Measurements from ENCODE around the gene ABCA13.

Gene ABCA13

DNA sequence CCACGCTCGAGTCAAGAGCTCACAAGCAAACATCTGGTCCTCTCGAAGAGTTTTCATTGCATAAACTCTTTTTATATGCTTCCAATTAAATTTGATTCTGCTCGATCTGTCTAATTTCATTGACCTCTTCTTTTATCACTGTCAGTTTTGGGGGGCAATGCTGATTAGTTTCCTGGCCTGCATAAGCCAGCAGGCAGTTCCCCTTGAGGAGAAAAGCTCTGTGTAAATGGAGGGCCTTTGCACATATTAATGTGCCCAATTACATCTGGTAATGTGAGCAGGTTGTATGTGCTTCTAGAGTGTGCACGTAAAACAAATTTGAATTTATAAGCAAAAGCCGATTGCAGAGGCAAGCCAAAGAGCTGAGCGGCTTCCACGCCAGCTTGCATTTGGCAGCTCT, 210.3 kb downstream of the ABCA13 start:
- DNase-seq (ENCODE audit: low spot score): no peak

DNA sequence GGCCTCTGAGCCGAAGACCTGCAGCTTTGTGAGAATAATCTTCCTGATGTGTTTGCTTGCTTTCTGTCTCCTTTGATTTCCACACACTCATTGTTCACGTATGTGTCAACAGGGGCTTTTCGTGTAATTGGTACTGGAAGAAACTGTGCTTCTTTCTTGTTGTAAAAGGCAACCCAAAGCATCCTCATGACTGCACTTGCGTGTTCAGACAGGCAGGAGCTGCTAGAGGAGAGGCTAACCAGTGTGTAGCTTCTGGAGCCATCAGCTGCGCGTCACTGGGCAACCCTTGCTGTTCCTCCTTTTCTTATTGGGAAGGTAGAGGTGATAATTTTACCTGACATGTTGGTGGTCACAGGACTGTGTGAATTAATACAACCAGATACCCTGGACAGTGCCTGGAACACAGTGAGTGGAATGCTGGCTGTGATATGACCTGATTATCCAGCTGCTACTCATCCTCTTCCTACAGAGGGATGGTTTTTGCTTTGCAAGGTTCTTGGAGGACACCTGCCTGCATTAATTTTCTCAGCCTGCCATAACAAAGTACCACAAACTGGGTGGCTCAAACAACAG, 213.0 kb downstream of the ABCA13 start:
- no peak for DNase-seq (ENCODE audit: low spot score)

DNA sequence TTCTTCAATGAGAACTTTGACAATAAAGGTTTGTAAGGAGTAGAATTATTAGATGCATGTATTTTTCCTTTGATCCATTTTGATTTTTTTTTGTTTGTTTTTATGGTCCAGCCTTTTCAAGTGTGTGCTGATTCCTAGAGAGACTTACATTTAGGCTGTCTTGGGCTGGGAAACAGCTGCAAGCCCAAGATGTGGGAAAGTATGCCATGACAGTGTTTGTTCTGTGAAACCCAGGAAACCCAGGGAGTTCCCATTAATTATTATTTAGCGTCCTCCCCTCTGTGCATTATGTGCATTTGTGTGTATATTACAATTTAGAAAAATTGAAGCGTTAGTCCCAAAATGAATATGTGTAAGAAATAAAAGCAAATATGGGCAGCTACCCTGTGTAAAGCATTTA, 216.7 kb downstream of the ABCA13 start:
- no peak for DNase-seq (ENCODE audit: low spot score)

- DNase-seq (ENCODE audit: low spot score): no peak
Observed at GRCh38 chr7:48388911-48389310, 217.7 kb downstream of the ABCA13 start.

- DNase-seq (ENCODE audit: low spot score): no peak
Observed at GRCh38 chr7:48389977-48390376, 218.7 kb downstream of the ABCA13 start.

DNA sequence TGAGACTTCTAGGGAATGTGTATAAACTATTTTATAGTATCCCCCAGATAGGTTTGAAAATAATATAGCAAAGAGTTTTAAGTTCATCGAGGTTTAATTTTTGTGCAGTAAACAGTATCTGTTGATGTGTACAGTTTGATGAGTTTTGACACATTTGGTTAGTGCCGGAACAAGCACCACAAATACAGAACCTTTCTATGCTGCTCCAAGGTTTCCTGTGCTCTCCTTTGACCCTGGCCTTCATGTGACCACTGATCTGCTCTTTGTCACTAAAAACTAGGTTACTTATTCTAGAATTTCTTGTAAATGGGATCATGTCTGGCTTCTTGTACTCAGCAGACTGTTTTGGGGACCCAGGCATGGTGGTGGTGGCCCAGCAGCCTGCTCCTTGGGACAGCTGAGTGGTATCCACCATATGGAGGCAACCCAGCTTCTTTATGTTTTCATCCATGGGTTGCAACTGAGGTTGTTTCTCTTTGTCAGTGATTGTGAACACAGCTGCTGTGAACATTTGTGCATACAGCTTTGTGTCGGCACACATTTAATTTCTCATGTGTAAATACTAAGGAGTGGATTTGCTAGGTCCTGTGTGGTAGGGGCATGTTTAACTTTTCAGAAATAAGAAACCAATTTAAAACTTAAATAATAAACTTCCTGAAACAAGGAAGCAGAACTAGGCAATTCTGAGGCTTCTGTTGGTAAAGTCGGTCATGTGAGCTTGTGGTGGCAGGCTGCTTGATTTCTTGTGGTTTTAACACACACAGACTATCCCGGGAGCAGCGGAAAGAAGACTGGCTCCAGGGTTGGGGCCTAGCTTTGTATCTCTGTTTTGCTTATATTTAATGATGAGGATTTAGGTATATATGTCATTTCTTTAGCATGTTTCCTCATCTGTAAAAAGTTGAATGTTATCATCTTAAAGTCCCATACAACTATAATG, 219.4 kb downstream of the ABCA13 start:
- DNase-seq (ENCODE audit: low spot score): no peak

- no peak for DNase-seq (ENCODE audit: low spot score)
Observed at GRCh38 chr7:48398191-48398590, 226.9 kb downstream of the ABCA13 start.

DNA sequence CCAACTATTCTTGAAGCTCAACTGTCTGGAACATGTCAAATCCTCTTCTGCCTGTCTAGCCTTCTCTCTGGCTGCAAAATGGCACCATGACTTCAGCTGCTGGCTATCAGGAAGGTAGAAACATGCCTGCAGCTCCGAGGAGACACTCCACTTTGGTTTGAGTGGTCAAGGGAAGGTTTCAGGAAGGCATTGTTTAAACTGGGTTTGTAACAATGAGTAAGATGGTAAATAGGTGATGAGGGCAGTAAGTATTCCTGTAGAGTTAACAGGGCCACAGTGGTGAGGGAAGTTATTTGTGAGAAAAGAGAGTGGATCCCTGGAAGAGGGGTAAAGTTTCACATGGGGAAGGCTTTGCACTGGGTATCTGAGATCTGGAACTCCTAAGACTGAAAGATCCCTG, 231.5 kb downstream of the ABCA13 start:
- no peak for DNase-seq (ENCODE audit: low spot score)

DNA sequence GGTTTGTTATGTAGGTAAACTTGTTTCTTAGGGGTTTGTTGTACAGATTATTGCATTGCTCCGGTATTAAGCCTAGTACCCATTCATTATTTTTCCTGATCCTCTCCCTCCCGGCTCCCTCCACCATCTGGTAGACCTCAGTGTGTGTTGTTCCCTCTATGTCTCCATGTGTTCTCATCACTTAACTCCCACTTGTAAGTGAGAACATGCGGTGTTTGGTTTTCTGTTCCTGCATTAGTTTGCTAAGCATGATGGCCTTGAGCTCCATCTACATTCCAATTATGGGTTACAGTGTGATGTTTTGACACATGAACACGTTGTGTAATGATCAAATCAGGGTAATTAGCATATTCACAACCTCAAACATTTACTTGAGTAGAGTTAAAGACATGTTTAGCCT, 237.5 kb downstream of the ABCA13 start:
- DNase-seq (ENCODE audit: low spot score): no peak

DNA sequence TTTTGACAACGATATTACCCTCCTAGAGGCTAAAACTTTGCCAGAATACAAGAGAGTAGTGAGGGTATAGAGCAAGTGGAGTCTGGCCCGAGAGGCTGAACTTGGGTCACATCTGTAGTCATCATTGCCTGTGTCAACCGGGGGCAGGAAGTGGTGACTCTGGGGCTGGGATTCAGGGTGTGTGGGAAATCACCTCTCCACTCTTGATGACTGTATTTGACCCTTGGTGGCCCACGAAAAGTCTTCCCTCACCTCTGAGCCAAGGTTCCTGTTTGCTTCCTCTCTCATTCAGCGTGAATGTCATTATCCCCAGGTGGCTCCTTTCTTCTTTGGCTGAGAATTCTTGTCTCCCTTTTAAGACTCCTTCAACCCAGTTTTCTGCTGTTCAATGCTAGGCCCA, 240.4 kb downstream of the ABCA13 start:
- DNase-seq (ENCODE audit: low spot score): no peak

DNA sequence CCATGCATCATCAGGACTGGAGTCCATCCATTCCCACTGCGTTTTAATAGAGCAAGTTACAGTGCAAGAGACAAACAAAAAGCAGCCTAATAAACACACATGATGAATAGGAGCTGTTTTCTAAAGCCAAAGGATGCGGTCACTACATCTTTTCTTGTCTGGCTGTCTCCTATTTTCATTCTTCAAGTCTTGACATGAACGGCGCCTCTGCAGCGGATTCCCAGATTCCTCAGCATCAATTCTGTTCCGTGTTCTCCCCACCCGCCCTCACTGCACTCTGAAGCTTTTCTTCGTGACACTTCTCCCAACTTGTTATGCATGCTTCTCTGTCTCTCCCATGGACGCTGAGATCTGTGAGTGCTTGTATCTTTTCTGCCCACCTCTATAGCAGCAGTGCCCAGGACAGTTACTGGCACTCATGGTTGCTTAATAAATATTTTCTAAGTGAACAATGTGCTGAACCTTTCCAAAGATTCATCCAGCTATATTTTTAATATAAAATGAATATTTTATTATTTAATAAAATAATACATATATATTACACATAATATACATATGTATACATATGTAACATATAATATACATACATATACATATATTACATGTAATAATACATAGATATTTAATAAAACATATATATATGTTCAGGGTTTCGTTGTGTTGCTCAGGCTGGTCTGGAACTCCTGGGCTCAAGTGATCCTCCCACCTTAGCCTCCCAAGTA, 242.9 kb downstream of the ABCA13 start:
- DNase-seq (ENCODE audit: low spot score): no peak

DNA sequence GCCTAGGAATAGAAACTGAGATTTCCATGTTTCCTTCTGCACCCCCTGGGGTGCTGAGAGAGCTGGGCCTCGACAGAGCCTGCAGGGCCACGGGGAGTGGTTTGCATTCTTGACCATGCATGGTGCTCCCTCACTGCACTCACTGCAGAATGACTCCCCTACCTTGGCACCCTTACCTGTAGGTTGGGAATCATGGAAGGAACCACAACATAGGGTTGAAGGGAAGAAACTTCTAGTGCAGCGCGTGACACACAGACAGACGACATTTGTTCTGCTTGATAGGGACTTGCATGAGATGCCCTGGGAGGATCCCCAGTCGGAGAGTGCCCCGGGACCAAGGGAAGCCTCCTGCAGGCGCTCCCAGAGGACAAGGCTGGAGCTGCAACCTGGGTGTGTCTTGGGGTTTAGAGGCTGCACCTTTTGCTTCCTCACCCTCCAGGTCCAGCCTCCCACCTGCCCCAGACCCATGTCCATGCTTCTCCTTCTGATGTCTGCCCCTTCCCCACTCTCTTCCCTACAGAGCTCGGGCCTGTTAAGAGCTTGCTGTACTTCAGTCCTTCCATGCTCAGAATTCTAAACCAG, 245.2 kb downstream of the ABCA13 start:
- DNase-seq (ENCODE audit: low spot score): no peak

DNA sequence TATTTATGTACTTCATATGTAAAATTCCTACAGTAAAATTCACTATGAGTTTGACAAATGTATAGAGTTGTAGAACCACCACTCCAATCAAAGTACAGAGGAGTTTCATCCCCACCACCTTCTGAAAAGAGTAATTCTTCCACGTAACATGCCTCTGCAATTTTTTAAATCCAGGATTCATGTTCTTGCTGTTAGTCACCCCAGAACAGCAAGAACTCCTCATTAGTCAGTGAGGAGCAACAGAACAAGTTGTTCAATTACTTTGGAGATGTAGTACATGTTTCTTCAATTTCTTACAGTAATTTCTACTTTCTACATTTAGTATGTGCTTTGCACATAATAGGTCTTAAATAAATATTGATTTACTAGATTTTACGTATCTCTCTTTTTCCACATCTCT, 248.1 kb downstream of the ABCA13 start:
- DNase-seq (ENCODE audit: low spot score): no peak

- no peak for DNase-seq (ENCODE audit: low spot score)
Observed at GRCh38 chr7:48420206-48420605, 248.9 kb downstream of the ABCA13 start.

DNA sequence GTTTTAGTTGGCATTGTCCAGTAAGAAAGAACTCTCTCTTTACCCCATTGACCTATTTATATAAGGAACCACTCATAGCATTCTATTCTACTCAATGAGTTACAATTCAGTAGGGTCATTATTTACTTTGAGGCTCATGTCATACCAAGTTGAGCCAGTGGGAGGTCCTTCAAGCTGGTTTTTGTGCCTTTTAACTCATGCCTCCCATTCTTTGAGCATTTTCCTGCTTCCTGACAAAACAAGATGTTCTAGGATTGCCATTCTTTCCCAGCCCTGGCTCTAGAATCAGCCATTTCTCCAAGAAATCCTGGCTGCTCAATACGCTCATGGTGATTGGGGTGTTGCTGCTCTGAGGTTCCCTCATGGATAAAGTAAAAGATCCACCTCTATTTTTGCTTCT, 250.1 kb downstream of the ABCA13 start:
- no peak for DNase-seq (ENCODE audit: low spot score)

GRCh38 chr7:48424731-48425130, 253.5 kb downstream of the ABCA13 start:
- no peak for DNase-seq (ENCODE audit: low spot score)

GRCh38 chr7:48426331-48426965, 255.2 kb downstream of the ABCA13 start:
- no peak for DNase-seq (ENCODE audit: low spot score)

DNA sequence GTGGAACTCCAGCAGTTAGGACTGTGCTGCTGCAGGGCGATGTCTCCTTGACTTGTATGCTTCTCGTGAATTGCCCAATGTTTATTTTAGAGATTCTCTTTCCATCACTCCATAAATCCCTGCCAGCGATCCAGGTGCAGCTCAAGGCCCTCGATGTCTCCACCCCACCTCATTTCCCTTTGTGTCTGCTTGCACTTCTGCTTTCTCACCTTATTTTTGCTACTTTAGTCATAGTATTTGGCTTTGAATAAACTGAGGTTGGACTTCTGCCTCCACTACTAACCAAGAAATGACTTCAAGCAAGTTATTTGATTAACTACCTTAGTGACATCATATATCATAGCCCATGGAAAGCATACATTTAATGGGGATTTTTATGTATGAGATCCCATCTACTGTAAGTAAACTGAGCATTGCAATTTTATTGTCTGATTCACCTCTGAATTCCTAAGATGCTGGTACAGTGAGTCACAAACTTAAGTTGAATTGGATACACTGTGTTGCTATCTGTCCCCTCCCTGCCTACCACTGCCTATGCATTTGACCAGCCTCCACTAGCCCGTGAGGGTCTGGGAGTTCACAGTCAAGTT, 255.8 kb downstream of the ABCA13 start:
- no peak for DNase-seq (ENCODE audit: low spot score)

DNA sequence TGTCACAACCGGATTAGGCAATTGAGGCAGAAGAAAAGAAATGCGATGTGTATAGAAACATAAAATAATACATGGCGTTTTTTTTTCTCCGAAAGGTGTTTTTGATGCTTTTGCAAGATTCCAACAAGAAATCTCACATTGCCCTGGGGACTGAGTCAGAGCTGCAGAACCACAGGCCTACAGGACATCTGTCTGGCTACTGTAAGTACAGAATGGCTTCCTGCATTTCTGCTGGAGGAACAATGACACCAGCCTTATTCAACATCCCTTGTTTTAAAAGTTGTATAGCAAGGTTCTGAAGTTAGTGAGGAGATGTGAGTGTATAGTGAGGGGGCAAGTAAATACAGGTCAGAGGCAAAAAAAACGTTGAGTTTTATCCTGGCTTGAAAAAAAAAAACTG, 256.4 kb downstream of the ABCA13 start:
- DNase-seq (ENCODE audit: low spot score): no peak

DNA sequence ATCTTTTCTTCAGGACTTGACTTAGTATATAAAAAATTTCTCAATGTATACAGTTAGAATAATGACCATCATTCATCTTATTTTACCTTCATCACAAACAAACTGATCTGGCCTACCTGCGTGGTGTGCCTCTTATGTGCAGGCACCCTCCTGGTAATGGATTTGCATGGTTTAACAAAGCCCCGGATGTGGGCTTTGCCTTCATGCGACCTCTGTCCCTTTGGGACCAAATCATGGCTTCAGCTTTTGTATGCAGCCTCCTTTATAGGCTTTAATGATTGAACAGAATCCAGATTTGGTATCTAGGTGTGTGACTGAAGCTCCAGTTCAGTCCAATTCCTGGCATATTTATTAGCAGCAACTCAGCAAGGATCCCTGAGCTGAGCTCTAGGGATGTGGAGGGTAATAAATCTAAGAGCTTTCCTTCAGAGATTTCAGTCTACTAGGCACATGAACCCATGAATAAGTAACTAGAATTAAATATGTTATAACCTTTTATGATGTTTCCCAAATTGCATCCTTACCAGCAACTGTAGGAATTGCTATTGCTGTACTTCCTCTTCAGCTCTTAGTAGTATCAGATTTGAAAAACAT, 256.9 kb downstream of the ABCA13 start:
- no peak for DNase-seq (ENCODE audit: low spot score)

DNA sequence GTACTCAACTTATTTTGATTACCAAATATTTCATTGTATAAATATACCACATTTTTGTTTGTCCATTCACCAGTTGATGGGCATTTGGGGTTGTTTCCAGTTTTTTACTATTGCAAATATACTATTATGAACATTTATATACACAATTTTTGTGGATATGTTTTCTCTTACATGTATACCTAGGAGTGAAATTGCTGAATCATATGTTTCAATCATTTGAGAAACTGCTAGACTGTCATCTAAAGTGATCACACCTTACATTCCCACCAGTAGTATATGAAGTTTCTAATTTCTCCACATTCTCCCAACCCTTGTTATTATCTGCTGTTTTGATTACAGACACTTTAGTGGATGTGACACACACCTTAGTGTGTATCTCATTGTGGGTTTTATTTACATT, 257.9 kb downstream of the ABCA13 start:
- DNase-seq (ENCODE audit: low spot score): no peak
